Measurements from ENCODE around the gene RCBTB1.
"Not testable (repeated sequence)": the region's sequence is repeated elsewhere in the genome, so short reads cannot be mapped to it uniquely, and the experiment has no call there.

Gene RCBTB1

DNA sequence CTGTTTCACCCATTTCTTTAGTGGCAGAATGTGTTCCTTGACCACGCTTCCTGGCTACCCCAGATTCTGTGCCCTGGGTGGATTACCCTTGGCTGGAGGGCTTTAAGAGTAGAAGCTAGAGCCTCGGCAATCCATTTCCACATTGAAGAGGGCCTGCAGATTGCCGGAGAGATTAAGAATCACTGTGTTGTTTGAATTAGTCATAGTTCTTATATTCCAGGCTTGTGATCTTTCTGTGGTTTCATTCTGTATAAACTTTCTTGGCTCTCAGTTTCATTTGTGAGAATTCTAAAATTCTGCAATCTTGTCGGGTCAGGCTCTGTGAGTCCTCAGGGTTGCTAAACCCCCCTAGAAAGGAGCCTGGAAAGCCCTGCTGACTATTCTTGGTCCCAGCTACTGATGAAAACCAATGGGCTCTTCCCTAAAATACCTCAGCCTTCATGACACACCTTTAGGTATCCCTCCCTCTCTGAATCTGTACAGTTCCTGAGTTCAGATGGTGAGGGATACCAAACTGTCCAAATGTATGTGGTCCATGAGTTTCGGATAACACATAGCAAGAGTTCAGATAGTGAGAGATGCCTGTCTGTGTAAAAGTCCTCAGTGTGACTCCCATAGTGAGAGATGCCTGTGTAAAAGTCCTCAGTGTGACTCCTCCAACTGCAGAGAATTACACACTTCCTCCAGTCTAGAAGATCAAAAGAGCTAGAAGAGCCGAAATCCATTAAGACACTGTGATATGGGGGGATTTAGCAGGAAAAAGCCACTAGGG is 85.3 kb downstream of the RCBTB1 start:
- DNase-seq = no peak

DNA sequence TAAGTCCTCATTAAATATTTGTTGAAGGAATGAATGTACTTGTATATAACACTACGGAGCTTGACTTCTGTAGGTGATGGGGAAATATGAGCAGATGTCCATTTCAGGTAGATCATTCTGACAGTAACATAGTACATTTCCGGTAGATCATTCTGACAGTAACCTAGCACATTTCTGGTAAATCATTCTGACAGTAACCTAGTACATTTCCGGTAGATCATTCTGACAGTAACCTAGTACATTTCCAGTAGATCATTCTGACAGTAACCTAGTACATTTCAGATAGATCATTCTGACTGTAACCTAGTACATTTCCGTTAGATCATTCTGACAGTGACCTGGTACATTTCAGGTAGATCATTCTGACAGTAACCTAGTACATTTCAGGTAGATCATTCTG is 87.2 kb downstream of the RCBTB1 start:
- DNase-seq = no peak

DNA sequence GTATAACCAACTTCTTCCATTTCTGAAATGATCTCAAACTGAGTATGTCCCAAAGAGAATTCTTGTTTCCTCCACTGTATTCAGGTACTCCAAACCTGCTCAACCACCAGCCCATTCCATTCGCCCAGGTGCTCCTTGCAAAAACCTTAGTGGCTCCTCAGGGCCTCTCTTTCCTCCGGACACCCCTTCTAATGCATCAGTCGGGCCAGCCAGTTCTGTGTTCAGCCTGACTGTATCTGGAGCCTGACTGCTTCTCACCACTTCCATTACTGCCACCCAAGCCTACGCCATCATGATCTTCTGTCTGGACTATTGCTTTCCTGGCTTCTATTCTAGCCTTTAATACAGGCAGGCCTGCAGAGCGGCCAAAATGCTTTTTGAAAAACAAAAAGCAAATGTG is 88.1 kb downstream of the RCBTB1 start:
- DNase-seq = no peak

DNA sequence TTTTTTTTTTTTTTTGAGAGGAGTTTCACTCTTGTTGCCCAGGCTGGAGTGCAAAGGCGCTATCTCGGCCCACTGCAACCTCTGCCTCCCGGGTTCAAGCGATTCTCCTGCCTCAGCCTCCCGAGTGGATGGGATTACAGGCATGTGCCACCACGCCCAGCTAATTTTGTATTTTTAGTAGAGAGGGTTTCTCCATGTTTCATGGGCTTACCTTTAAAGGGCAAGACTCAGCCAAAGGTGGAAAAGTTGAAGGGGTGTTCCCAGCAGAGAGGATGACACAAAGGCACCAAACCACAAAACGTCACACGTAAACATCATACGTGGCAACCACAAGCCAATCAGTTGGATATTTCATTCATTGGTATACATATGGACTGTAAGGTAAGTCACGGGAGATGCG is 88.5 kb downstream of the RCBTB1 start:
- not testable (repeated sequence) for DNase-seq

DNA sequence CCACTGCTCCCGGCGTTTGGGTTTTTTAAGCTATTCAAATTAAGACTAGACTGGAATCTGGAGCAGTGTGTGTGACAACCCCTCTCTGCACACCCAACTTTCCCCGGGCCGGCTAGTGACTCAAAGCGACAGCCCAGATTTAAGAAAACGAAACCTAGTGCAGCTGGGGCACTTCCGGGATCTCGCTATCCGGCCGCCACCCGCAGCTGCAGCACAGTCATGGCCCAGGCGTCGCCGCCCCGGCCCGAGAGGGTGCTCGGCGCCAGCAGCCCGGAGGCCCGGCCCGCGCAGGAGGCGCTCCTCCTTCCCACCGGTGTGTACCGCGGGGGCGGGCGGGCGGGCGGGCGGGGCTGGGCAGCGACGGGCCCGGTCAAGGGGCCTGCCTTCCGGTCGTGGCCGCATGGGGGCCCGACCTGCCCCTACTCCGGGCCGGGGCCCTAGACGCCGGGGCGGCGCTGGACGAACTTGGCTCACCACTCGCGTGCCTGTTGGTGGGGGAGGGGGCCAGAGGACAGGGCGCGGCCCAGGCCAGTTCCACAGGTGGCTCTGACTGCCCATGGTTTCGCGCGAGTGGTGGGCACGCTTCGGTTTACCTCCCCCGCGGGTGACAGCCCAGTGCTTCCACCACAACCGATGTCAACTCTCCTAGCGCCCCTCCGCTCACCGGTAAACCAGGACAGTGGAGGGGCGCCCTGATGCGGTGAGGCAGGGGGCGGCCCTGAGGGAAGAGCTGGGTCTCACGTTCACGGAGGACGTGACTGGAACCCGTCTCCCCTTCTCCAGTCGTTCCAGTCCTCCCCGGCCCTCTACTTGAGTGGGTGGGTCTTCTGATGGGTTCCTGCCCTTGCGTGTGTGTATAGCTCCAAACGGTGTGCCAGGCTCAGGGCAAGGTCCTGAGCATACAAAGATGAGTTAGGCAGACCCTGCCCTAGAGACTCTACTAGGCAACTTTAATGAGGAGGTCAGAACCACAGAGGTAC is 89.3 kb downstream of the RCBTB1 start, which contains the start of gene PHF11:
TSS of gene PHF11 (plus strand) at position 171 of the 980 bp plus-strand sequence. CDS start at position 220, 49 bp downstream.
- no peak for DNase-seq

DNA sequence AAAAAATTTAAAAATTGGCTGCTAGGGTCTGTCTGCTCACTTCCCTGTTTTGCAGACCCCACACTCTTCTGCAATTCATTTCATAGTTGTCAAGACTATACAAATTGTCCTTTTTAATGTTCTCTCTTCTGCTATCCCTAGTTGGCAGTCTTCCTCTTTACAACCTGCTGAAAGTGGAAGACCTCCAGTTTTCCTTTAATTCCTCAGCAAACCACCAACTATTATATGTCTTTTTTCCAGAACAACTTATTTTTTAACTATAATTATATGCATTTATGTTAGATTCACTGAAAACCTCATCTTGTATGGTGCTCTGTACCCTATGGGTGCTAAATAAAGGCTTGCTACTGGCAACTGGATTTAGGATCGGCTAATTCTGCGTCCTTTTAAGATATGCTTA is 90.7 kb downstream of the RCBTB1 start:
- DNase-seq = no peak

DNA sequence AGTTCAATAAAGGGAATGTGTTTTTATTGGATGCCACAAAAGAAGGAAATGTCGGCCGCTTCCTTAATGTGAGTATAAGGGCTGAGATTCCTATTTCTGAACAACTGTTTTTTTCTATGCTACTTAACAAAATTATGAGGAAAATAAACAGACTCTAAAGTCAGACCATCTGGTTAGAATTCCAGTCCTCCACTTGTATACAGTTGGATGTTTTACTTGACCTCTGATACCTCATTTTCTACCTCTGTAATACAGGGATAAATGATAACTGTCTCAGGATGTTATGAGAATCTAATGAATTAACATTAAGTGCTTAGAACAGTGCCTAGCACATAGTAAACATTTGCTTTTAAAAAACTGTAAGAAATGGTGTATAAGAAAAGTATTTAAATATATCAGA is 96.8 kb downstream of the RCBTB1 start:
- no peak for DNase-seq
